Spleen (tissue), 11 donors: ENCODE data around the gene TWIST2. TPM values are rescaled to one million over a fixed set of nuclear protein-coding genes. Genes with fewer than 3 reads are reported as not detected.
A peak's percentile ranks its signal among the peaks of the same experiment; 100 is the strongest.

Experiments used
- DNase-seq: peaks from one replicate; pipeline ENCODE4 v3.0.0-alpha.2; 2020
- H3K27ac ChIP-seq, 8 donors: fragments of 200-600 bp; sonication (generic) in 7 of 8; 1 replicate in 4 of 8; 2 replicates in 4 of 8; pipeline versions ENCODE4 v1.5.0 to v1.8.0; 2016 to 2021; ENCODE audit warnings: inconsistent platforms in 4 of 8, mild to moderate bottlenecking in 4 of 8, moderate library complexity in 1 of 8
- H3K27me3 ChIP-seq, 7 donors: fragments of 200-600 bp; sonication (generic) in 6 of 7; replicated peaks in 1 of 7; 1 replicate in 4 of 7; 2 replicates in 3 of 7; pipeline versions ENCODE4 v1.5.0 to v1.8.0; 2016 to 2021; ENCODE audit warnings: inconsistent platforms in 3 of 7, mild to moderate bottlenecking in 1 of 7
- H3K36me3 ChIP-seq, 6 donors: fragments of 200-600 bp; sonication (generic) in 5 of 6; 1 replicate in 4 of 6; 2 replicates in 2 of 6; pipeline versions ENCODE4 v1.5.0 to v1.8.0; 2016 to 2021; ENCODE audit warnings: inconsistent platforms in 2 of 6
- H3K4me1 ChIP-seq, 6 donors: fragments of 200-600 bp; sonication (generic) in 5 of 6; 1 replicate in 3 of 6; 2 replicates in 3 of 6; pipeline versions ENCODE4 v1.5.0 to v1.8.0; 2016 to 2021; ENCODE audit warnings: inconsistent platforms in 3 of 6
- H3K4me3 ChIP-seq, 8 donors: fragments of 200-600 bp; sonication (generic) in 7 of 8; 1 replicate in 4 of 8; 2 replicates in 4 of 8; pipeline versions ENCODE4 v1.5.0 to v1.8.0; 2016 to 2021; ENCODE audit warnings: inconsistent platforms in 4 of 8, mild to moderate bottlenecking in 4 of 8, moderate library complexity in 2 of 8
- H3K9me3 ChIP-seq, 8 donors: fragments of 200-600 bp; sonication (generic) in 7 of 8; 1 replicate in 4 of 8; 2 replicates in 4 of 8; pipeline versions ENCODE4 v1.5.0 to v1.8.0; 2016 to 2021; ENCODE audit warnings: inconsistent platforms in 4 of 8
- POLR2A ChIP-seq, 3 donors: fragments of 450-650 bp; IDR thresholded peaks; one replicate each; pipeline ENCODE4 v1.5.1; 2017; ENCODE audit warnings: antibody characterized with exemption in 3 of 3, mild to moderate bottlenecking in 1 of 3
- POLR2AphosphoS5 ChIP-seq, 3 donors: sonication (generic); formaldehyde crosslinking; IDR thresholded peaks; one replicate each; pipeline ENCODE4 v1.5.1; 2017; ENCODE audit warnings: antibody characterized with exemption in 3 of 3
- WGBS, 5 donors: extraction: QIAGEN DNeasy Blood & Tissue Kit in 3 of 5; methylation state at CpG; one replicate each; pipeline versions ENCODE4 v1.1.5 to v1.1.7; 2013 to 2018; 5-methylcytosine and 5-hydroxymethylcytosine counted together
- intact Hi-C: fragments of 100-400 bp; cut with DNase I; formaldehyde crosslinking; loops from one replicate; pipeline ENCODE4 v1.15.0; 2023; ENCODE audit warnings: low total_unique reads
- polyA plus RNA-seq, 3 donors: library from polyadenylated mRNA; stranded (reverse); fragments of 200-250 nt; gene quantifications; one replicate each; pipeline ENCODE4 v1.2.1, GENCODE V29; 2013
- total RNA-seq, 7 donors: library from RNA; depleted of rRNA in 3 of 7; stranded (reverse); fragments of >200 nt in 3 of 7; fragmentation: NEBNext Ultra II Directional in 4 of 7; extraction: Animal tissue kit (Norgen Biotek cat#: 25700) in 4 of 7; gene quantifications; one replicate each; pipeline versions ENCODE4 v1.1.0 to v1.2.1, GENCODE V29; 2016 to 2021
- TF ChIP-seq, protein P1 (sequence below), 11 experiments: fragments of 200-600 bp in 7 of 11; fragments of 450-650 bp in 4 of 11; sonication (generic) in 4 of 11; IDR thresholded peaks in 8 of 11; conservative IDR thresholded peaks in 3 of 11; 1 replicate in 7 of 11; 2 replicates in 4 of 11; pipeline versions ENCODE4 v1.4.0 to v1.8.0; 2016 to 2021; ENCODE audit warnings: antibody characterized with exemption in 11 of 11, inconsistent platforms in 4 of 11, mild to moderate bottlenecking in 1 of 11
- donor health status: healthy with polysubstance abuse.
- donor health status: DM: no; HTN: no; CAD: no; lungs with moderate emphysema.
- donor health status: DM: no; HTN: no; CAD: no.
- donor health status: Bipolar disorder and iron deficiency.
- donor health status: healthy.
- donor health status: DM: no; HTN: no; CAD: no.
- donor health status: DM: yes; HTN: yes; CAD: no.

The TWIST2 gene
- total and polyA plus RNA-seq, 10 donors = 1.7 to 9.0 (median 2.4) TPM

DNA sequence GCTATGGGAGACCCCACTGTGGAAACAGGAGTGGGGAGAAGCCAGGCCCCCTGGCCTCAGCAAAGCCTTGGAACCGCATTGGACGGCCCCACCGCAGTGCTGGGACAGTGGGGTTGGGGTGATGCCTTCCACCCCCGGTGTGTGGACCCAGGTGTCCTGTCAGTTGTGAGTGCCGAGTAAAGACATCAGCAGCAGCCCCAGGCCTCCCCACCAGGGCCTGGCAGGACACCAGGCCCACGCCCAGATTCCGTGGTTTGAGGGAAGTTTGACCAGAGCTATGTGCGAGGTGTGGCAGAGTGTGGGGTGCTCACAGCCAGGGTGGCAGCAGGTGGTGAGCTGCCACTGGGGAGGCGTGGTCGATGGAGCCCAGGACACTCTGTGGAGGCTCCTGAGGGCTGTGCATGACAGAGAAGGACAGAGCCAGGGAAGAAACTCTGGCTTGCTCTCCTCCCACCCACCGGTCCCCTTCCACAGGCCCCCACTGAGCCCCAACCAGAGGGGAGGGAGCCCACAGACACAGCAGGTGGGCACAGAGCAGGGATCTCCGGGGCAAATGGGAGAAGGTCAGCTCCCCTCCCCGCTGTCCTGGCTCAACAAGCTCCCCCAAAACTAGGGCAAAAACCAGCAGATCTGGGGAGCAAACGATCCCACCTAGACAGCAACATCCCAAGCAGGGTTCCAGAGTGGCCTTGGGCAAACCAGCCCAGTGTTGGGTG lies 69.1 kb downstream of the TWIST2 start:
- intact Hi-C loops = no loop called here
- no peak for TF ChIP-seq POLR2AphosphoS5 (IDR thresholded peaks at IDR 0.05)
- TF ChIP-seq POLR2A (IDR thresholded peaks at IDR 0.05) = no peak
- TF ChIP-seq, protein P1, sequence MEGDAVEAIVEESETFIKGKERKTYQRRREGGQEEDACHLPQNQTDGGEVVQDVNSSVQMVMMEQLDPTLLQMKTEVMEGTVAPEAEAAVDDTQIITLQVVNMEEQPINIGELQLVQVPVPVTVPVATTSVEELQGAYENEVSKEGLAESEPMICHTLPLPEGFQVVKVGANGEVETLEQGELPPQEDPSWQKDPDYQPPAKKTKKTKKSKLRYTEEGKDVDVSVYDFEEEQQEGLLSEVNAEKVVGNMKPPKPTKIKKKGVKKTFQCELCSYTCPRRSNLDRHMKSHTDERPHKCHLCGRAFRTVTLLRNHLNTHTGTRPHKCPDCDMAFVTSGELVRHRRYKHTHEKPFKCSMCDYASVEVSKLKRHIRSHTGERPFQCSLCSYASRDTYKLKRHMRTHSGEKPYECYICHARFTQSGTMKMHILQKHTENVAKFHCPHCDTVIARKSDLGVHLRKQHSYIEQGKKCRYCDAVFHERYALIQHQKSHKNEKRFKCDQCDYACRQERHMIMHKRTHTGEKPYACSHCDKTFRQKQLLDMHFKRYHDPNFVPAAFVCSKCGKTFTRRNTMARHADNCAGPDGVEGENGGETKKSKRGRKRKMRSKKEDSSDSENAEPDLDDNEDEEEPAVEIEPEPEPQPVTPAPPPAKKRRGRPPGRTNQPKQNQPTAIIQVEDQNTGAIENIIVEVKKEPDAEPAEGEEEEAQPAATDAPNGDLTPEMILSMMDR (IDR thresholded peaks at IDR 0.05 in 8 of 11, conservative IDR thresholded peaks at IDR 0.05 in 3 of 11) = no peak
- Histone ChIP-seq H3K36me3 (no peaks in the 10 kb centered on the region), H3K27me3 (peaks cover 0 to 38% (median 0%) of the 10 kb centered on the region in 7 donors), H3K9me3 (no peaks in the 10 kb centered on the region), H3K4me1 (no peaks in the 10 kb centered on the region), H3K27ac (no peak overlapping the region), H3K4me3 (no peak overlapping the region)
- peak; percentile 67 for DNase-seq
- WGBS, 5 donors = 71 to 90% (median 80%) methylated on average over 10 to 14 of the region's 14 CpGs

DNA sequence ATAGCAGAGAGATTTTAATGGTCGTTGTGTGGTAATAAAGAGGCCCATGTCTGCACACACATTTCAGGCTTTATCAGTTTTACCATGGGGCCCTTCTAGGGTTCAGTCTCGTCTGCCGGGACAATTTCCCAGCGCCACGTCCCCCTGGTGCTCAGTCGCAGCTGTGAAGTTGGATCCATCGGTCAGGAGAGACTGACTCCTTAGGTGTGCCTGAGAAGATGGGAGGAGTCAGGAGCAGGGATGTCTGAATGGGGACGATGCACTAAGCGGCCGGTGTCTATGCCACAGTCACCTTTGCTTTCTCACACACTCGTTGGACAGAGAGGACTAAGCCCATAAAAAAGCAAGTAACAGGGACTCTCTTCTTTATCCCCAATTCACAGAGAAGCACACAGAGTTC lies 71.4 kb downstream of the TWIST2 start:
- Histone ChIP-seq H3K27me3 (peaks cover 0 to 30% (median 0%) of the 10 kb centered on the region in 7 donors), H3K27ac (no peak overlapping the region), H3K4me1 (no peaks in the 10 kb centered on the region), H3K36me3 (no peaks in the 10 kb centered on the region), H3K4me3 (no peak overlapping the region), H3K9me3 (no peaks in the 10 kb centered on the region)
- intact Hi-C loops = no loop called here
- WGBS, 5 donors = 78 to 89% (median 81%) methylated on average over 11 of the region's 11 CpGs
- TF ChIP-seq POLR2AphosphoS5 (IDR thresholded peaks at IDR 0.05) (no peak), POLR2A (IDR thresholded peaks at IDR 0.05) (no peak)
- TF ChIP-seq, protein P1 (IDR thresholded peaks at IDR 0.05 in 8 of 11, conservative IDR thresholded peaks at IDR 0.05 in 3 of 11) = no peak
- peak; percentile 38 for DNase-seq

DNA sequence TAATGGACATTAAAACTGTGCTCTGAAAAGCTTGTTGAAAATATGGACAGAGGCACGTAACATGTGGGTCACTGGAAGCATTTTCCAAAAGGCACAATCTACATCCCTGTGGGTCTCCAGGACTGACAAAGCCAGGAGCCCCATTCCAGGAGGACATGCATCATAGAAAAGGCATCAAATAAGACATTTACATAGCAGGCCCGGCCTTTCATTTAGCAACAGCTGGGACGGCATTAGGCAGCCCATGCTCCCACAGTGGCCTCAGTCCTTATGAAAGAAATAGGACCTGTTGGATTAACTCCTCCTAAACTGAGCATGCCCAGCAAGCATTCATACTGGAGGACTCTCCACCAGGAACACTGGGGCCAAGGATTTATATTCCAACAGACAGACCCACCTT lies 72.2 kb downstream of the TWIST2 start:
- 84 to 94% (median 88%) methylated on average over 3 of the region's 3 CpGs for WGBS, 5 donors
- Histone ChIP-seq H3K4me1 (no peaks in the 10 kb centered on the region), H3K4me3 (no peak overlapping the region), H3K27me3 (peaks cover 0 to 30% (median 0%) of the 10 kb centered on the region in 7 donors), H3K27ac (no peak overlapping the region), H3K9me3 (no peaks in the 10 kb centered on the region), H3K36me3 (no peaks in the 10 kb centered on the region)
- intact Hi-C loops = no loop called here
- DNase-seq = no peak
- TF ChIP-seq POLR2A (IDR thresholded peaks at IDR 0.05) = no peak
- TF ChIP-seq, protein P1 (IDR thresholded peaks at IDR 0.05 in 8 of 11, conservative IDR thresholded peaks at IDR 0.05 in 3 of 11) = no peak
- TF ChIP-seq POLR2AphosphoS5 (IDR thresholded peaks at IDR 0.05) = no peak

DNA sequence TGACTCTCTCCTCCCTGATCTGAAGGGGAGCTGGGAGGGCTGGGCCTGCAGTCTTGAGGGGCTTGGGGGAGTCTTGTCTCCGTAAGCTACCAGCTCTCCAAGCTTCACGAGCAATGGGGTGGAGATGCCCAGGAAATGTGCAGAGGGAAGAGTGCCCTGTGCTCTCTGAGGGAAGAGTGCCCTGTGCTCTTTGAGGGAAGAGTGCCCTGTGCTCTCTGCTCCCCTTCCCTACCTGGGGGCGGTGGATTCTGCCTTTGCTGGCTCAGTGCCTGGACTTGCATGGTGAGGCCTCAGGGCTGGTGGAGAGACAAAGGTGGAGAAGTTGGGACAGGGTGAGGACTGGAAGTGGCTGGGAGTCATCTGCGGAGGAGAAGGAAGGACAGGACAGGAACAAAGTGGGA lies 72.7 kb downstream of the TWIST2 start:
- no peak overlapping the region for H3K27ac ChIP-seq
- peak; percentile 47 for DNase-seq
- 76 to 87% (median 81%) methylated on average over 4 of the region's 4 CpGs for WGBS, 5 donors
- no peak overlapping the region for H3K4me3 ChIP-seq
- intact Hi-C loops = no loop called here
- H3K4me1 ChIP-seq = no peaks in the 10 kb centered on the region
- TF ChIP-seq, protein P1 (IDR thresholded peaks at IDR 0.05 in 8 of 11, conservative IDR thresholded peaks at IDR 0.05 in 3 of 11) = no peak
- no peak for TF ChIP-seq POLR2A (IDR thresholded peaks at IDR 0.05)
- TF ChIP-seq POLR2AphosphoS5 (IDR thresholded peaks at IDR 0.05) = no peak
- peaks cover 0 to 30% (median 0%) of the 10 kb centered on the region in 7 donors for H3K27me3 ChIP-seq
- H3K36me3 ChIP-seq = no peaks in the 10 kb centered on the region
- H3K9me3 ChIP-seq = no peaks in the 10 kb centered on the region
